Activated CD8-positive, alpha-beta memory T cell treated with anti-CD3 and anti-CD28 coated beads for 36 hours (primary cell): ENCODE data around the gene NEUROD1. TPM values are rescaled to one million over a fixed set of nuclear protein-coding genes. Genes with fewer than 3 reads are reported as not detected.

Source experiments
- CTCF ChIA-PET: fragments of 350-600 bp; sonication (Branson Sonifier 250); formaldehyde crosslinking; loops from one replicate; lab custom pipeline; 2021; ENCODE audit warnings: antibody characterized with exemption; lab: Charles Lee
- POLR2A ChIA-PET: fragments of 350-600 bp; sonication (Branson Sonifier 250); formaldehyde crosslinking; loops from one replicate; lab custom pipeline; 2021; ENCODE audit warnings: antibody characterized with exemption; lab: Charles Lee
- total RNA-seq, 2 experiments: library from RNA; stranded (reverse); gene quantifications; one replicate each; pipeline ENCODE4 v1.2.3, GENCODE V29; 2021

Gene NEUROD1
- total RNA-seq, 2 experiments from 2014 or later, result not detected

DNA sequence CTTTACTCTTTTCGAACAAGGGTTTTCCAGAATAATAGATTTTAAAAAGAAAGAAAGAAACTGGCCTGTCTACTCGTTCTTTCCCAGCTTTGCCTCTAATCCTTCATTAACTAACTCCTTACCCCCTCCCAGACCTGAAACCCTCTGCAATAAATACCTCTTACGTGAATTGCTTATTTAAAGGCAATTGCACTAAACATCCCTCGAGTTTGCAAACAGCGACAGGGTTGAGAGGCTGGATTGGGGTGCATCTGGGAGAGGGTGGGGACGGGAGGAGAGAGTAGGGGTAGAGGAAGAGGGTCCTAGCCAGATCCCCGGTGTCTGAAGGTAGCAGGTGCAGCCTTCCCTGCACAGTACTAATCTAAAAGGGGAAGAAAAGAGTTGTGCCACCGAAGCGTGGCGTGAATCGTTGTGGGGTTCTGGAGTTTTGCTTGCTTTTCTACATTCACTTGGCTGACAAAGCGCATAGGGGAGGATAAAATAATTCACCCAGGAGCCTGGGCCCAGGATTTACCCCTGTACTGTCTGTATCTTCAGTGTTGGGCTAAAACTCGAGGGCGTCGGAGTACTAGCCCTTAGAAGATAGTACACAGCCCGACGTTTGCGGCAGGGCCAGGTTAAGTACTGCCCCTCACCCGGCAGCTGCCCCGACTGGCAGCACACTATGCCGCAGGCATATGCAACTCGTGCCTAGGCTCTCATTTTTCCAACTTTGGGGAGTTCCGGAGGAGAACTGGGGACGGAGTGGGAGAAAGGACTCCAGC, 1.9 kb upstream of the NEUROD1 start:
- POLR2A ChIA-PET, result no interaction called here
- CTCF ChIA-PET, result no interaction called here

DNA sequence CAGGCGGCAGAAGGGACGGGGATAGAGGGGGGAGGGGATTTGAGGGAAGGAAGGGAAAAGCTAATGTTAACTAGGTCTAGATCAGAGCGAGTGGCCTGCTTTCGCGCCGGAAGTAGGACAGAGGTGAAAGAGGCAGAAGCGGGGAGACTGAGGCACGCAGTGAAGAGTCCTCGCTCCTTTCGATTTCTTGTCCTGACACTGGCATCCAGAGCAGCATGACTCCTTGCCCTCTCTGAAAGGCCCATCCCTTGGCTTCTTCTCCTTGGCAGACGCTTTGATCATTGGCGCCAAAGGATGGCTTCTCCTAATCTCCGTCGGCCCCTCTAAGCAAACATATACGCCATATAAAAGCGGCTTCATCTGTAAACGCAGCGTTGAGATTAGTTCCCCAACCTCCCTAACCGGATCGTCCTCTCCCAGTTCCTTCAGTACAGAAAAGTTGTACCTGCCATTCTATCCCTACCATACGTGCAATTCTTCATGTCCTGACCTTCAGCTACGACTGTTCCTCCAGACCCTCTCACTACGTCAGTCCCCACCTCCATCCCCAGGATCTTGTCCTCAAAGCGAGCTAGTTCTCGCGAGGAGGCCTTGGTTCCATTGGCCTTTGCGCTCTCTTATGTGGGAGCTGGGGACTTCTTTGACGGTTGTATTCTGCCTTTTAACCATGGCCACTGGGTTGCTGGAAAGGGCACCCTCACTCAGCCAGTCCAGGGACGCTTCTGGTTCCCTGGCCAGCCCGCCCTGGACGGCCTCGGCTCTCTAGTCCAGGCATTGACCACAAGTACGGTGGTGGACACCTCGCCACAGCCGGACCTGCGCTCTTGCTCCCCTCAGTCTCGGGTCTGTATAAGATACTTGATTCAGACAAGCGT, 857 bp upstream of the NEUROD1 start:
- ChIA-PET CTCF (no interaction called here), POLR2A (no interaction called here)

DNA sequence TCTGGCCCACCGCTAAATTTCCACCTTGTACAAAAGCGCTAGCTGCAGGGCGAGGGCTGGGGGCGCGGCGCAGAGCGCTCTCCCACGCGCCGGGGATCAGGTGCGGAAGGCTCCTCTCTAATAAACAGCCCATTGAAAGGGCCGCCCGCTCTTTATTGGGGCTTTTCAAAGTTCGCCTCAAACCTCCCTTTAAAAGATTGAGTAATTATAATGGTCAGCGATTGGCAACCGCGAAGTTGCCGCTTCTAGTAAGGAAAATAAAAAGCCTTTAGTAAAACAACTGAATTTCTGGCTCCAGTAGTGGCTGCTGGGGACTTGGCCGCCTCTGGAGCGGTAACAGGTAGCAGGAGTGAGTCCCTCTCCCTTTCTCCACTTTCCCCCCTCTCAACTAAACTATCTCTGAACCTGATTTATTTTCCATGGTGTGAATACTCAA, 755 bp downstream of the NEUROD1 start:
- POLR2A ChIA-PET, result no interaction called here
- CTCF ChIA-PET, result no interaction called here

DNA sequence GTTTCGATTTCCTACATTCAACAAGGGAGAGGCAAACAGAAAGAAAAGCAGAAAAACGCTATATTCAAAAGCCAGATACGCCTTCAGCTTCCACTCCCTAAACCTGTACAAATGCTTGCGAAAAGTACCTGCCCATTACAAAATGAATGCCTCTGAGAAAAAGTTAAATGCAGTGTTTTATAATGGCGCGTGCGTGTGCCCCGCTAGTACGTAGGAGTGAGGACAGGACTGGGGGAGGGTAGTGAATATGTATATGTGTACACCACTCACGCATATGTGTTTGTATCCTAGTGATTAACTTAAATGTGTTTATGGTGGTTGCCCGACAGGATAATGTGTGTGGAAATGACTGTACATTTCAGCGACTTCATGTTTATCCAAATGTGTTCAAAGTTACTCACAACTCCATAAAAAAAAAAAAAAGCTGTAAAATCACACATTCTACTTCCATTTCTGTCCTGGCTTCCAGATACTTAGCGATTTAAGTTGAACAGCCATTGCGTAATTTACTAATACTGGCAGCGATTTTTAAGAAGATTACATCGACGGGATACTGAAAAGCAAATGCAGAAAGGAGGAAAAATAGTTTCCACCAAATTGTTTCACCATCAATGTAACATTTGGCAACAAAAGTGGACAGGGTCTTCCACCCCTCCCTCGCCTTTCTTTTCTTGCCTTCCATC, 1.3 kb downstream of the NEUROD1 start:
- POLR2A ChIA-PET, result no interaction called here

DNA sequence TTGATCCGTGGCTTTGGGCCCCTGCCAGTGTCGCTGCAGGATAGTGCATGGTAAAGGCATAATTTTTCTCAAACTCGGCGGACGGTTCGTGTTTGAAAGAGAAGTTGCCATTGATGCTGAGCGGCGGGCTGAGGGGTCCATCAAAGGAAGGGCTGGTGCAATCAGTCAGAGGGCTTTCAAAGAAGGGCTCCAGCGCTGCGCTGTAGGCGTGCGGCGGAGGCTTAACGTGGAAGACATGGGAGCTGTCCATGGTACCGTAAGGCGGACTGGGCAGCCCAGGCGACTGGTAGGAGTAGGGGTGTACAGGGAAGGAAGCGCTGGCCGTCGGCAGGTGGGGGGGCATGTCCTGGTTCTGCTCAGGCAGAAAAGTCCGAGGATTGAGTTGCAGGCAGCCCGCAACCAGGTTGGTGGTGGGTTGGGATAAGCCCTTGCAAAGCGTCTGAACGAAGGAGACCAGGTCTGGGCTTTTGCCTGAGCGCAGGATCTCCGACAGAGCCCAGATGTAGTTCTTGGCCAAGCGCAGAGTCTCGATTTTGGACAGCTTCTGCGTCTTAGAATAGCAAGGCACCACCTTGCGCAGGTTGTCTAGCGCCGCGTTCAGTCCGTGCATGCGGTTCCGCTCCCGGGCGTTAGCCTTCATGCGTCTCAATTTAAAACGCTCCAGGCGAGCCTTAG, 2.3 kb downstream of the NEUROD1 start:
- POLR2A ChIA-PET, result no interaction called here

More for the DNA sequence above, 1.3 kb downstream of the NEUROD1 start:
- CTCF ChIA-PET, result interaction anchor here (1.0 kb wide), 1 partner anchor 14 kb away, joined by 3 read pairs; no protein-coding TSS in a partner anchor

DNA sequence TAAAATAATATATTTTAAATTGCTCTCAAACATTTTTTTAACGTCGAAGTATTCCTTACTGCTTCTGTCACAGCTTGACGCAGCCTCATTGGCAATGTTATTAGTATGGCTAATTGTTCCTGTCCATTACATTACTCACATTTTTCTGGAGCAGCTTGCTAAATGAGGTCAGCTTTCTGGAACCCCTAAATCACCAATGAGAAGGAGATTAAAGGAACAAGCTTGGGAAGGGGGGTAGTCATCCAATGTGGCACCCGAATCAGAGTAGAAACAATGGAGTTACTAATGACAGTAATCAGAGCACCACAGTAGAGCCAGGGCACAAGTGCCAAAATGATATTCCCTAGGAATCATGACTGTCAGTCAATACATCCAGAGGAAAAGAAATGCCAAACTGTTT, 5.1 kb downstream of the NEUROD1 start:
- POLR2A ChIA-PET, result no interaction called here

More for the DNA sequence above, 2.3 kb downstream of the NEUROD1 start:
- CTCF ChIA-PET, result interaction anchor here (1.0 to 1.4 kb wide), 2 partner anchors 15 to 21 kb away, joined by 3 to 4 read pairs; partner anchors contain the start of gene CERKL

DNA sequence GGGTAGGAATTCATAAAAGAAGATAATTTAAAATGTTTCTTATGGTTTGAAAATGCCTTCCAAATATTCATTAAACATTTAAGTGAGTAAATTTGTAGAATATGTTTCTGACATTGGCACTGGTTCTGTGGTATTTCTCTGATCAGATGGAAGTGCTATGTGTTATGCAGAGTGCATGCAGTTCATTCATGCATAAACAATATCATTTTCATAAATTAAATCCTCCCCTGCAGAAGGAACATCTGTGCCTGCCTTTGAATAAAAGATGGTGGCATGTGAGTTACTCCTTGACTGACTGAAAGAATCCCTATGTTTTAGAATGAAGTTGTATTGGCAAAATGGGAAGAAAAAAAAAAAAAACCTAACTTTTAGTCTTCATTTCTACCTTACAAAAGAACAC, 5.9 kb downstream of the NEUROD1 start:
- ChIA-PET CTCF (no interaction called here), POLR2A (no interaction called here)

More for the DNA sequence above, 5.1 kb downstream of the NEUROD1 start:
- CTCF ChIA-PET, result no interaction called here

DNA sequence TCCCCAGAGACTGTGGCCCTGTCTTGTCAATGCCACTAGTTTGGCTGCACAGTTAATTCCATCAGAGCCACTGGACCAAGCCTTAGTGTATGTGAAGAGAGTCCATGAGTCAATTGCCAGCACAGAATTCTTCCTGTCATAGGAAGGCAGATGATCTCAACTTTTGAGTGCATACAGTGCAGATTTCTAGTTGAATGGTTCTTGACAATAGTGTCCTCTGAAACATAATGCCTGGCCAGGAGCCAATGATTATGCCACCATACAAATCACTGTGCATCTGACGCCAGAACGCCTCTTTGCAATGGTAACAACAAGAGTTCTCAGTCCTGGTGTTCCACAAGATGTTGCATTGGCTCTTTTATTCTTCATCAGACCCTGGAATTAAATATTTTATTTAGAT, 7.1 kb downstream of the NEUROD1 start:
- ChIA-PET POLR2A (no interaction called here), CTCF (no interaction called here)

DNA sequence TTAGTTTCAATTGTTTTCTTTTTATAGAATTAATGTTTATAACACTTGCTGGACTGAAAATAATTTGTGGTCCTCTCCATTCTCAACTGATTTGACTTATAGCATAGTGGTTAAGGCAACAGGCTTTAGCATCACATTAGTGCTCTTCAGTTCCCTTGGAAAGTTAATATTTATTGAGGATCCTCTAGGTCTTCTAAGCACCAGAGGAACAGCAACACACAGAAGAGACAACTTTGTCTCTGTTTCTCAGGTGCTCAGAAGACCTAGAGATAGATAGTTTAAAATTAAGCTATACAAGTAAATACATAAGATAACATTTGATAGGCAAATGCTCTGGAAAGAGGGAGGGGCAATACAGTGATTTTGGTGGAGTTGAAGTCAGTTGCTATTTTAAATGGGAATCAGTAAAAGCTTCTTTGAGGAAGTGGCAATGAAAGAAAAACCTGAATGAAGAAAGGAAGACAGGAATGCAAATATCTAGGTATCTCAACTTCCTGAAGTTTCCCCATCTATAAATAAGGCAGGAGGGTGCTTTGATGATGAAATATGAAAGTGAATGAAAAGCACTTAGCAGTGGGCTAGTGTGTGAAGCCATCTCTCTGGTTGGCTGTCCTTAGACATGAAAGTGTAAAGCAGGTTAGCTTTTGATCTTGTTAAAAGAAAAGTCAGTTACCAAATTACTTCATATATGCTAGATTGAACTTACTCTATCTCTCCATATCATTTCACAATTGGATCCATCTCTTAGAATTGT, 7.9 kb downstream of the NEUROD1 start:
- ChIA-PET CTCF (no interaction called here), POLR2A (no interaction called here)

DNA sequence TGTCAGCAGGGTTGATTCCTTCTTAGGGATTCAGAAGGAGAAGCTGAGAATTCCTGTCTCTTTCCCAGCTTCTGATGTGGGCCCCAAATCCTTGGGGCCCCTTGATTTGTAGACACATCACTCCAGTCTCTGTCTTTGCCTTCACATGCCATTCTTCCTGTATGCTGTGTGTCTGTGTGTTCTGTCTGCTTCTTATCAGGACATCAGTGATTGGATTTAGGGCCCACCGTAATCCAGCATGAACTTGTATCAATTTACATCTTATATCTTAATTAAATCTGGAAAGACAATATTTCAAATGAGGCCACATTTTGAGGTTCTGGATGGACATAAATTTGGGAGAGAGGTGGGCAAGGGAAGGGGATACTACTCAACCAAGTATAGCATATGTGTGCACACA, 9.7 kb downstream of the NEUROD1 start:
- CTCF ChIA-PET, result interaction anchor here (1.0 kb wide), 1 partner anchor 13 kb away, joined by 3 read pairs; no protein-coding TSS in a partner anchor
- POLR2A ChIA-PET, result no interaction called here

DNA sequence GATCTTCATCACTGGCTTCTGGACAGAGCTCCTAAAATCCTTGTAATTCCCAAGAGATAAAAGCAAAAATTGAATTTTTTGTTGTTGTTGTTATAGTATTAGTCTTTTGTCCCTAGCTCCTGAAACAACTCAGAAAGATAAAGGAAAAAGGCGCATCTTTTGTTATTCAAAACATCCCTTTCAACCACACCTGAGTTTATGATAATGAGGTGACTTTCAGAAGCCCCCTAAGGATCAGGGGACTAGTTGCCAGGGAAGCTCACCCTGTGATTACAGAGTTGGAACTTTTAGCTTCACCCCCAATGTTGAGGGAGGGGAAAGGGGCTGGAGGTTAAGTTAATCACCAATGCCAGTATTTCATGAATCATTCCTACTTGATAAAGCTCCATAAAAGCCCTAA, 13.1 kb downstream of the NEUROD1 start:
- POLR2A ChIA-PET, result no interaction called here
- CTCF ChIA-PET, result no interaction called here

DNA sequence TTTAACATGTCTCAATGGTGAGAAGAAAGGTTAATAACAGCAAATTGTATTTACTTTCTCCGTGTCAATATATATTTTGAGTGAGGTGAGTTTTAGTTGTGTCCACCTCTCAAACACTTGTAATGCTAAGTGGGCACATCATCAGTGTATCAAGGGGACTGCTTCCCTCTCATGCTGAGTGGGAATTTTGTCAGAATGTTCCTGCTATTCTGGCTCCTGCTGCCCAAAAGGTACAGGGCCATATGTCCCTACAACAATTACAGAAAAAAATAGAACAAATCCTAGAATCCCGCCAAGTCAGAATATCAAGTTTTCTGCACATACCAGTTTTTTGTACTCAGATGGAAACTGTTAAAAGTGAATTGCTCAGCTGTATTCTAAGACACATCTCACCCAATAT, 18.0 kb downstream of the NEUROD1 start:
- POLR2A ChIA-PET, result no interaction called here
- CTCF ChIA-PET, result no interaction called here

DNA sequence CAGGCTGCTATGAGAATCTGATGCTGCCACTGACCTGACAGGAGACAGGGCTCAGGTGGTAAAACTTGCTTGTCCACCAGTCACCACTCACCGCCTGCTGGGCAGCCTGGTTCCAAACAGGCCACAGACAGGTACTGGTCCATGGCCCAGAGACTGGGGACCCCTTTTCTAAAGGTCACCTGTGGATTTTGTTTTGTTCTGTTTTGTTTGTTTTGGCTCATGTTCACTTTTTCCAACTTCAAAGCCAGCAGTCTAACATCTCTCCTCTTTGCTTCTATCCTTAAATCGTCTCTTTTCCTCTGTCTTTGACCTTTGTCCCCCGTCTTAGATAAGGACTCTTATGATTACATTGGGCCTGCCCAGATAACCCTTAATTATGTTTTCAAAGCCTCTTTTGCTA, 20.1 kb downstream of the NEUROD1 start:
- ChIA-PET CTCF (no interaction called here), POLR2A (no interaction called here)

DNA sequence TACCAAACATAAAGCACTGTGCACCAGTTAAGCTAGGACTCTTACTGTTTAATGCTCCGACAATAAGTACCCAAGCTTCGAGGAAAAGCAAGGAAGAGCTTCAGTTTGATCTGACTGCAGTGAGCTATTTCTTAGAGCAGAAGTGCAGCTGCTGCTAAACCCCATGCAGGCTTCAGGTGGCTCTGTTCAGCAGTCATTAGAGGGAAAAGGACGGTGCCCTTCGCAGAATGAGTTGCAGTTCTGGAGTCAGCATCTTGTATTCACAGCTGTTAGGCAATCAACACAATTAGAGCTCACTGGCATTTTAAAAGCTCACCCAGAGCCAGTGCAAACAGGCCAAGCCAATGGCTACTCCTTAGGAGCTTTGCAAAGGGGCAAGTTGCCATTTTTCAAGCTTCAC, 21.9 kb downstream of the NEUROD1 start:
- POLR2A ChIA-PET, result no interaction called here
- CTCF ChIA-PET, result no interaction called here

DNA sequence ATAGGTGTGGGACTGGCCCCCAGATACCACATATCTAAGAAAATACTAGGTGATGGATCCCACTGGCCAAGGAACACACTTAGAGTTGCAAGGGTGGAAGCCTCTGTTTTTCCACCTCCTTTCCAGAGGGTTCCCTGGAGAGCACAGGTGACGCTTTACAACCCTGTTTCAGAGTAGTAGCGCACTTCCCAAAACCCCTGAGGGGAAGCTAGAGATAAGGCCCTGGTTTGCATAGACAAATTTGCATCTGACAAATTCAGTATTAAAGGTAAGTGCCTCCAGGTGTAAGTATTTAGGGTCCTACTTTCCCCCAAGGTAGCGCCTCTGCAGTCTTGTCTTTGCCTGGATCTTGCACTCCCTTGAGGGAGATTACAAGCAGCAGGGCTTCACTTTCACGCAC, 22.9 kb downstream of the NEUROD1 start:
- ChIA-PET POLR2A (no interaction called here), CTCF (interaction anchor here (1.5 kb wide), 1 partner anchor 20 kb away, joined by 4 read pairs; no protein-coding TSS in a partner anchor)

DNA sequence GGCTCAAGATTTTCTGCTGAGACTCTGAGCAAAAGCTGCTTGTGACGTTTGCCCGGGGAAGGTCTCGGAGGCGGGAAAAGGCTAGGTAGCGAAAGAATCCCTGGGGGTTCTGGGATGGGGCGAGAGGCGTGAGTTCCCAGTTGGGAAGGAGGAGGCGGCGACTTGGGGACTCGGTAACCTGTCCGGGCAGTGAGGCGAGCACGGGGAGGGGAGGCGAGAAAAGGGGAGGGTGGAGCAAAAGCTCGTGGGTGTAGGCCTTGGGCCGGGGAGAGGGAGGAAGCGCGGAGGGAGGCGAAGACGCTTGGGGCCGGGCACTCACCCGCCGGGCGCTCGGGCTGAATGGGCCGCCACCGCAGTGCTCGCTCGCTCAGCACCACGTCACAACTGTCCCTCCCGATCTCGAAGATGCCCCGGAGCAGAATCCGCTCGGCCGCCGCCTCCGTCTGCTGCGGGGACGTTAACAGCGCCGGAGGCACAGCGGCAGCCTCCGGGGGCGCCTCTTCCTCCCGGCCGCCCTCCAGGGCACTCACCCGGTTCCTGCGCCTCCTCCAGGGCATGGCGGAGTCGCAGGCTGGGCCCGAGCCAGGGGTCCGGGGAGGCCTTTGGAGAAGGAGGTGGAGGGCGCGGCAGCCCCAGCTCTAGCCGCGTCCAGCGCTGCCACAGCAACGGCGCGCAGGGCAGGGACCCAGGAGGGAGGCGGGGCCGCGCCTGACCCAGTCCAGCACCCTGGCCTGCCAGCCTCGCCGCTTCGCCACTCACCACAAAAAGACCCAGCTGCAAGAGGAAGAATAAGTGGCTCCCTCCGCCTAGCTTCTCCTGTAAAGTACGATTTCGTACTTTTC, 23.6 kb downstream of the NEUROD1 start, which contains the start of gene CERKL:
CERKL (minus strand) TSS at position 656 of the 842 bp plus-strand sequence; CDS start at position 557, 99 bp downstream.
- ChIA-PET CTCF (interaction anchor here (1.5 kb wide), 1 partner anchor 21 kb away, joined by 4 read pairs; no protein-coding TSS in a partner anchor), POLR2A (no interaction called here)

DNA sequence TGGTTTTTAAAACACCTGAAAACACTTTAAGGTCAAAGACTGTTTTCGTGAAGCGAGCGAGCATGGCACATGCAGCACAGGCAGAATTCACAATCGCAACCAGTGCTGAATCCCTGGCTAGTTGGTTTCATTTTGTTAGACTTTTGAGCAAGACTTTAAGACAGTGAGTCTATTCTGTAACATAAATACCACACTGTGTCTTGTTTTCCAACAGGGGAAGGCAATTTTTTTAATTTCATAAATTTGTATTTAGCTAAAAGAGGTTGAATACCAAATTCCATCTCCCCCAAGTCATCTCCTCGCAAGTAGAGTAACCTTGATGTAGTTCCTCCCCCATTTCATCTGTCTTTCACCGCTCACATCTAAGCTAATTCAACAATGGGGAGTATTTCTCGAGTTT, 24.8 kb downstream of the NEUROD1 start:
- CTCF ChIA-PET, result no interaction called here
- POLR2A ChIA-PET, result no interaction called here
